ENCODE data around the gene GPR4.

Gene GPR4

DNA sequence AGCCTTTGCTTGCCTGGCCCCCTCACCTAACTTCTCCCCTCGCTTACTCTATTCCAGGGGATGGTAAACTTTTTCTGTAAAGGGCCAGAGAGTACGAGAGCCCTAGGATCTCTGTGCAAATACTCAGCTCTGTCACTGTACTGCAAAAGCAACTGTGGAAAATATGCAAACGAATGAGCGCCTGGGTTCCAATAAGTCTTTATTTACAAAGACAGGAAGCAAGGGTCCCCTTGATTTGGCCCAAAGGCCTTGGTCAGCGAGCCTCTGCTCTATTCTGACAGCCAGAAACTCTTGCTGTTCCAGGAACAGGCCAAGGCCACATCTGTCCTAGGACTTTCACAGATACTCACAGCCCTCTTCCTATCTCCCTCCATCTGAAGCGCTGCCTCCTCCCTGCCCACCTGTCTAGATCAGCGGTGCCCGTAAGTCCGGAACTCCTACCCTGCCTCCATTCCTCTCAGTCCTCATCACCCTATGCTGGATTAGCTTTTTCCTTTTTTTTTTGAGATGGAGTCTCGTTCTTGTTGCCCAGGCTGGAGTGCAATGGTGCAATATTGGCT, 54.7 kb downstream of the GPR4 start:
- no peak for DNase-seq

DNA sequence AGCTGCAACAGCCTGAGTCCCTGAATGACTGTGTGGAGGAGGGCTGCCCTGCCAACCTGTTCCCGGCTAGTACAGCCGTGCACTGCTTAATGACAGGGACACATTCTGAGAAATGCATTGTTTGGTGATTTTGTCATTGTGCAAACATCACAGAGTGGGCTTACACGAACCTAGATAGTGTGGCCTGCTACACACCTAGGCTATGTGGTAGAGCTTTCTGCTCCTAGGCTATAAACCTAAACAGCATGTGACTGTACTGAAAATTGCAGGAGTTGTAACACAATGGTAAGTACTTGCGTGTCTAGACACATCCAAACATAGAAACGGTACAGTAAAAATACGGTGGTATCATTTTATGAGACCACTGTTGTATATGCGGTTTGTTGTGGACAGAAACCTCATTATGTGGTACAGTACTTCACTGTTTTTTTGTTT, 59.8 kb downstream of the GPR4 start:
- DNase-seq, result no peak
